HL-60 (cell line): ENCODE results near the gene ENPP7.

Experiments
- DNase-seq, 2 experiments: peaks; one replicate each; pipeline ENCODE4 v3.0.0-alpha.2; 2010 to 2020; ENCODE audit warnings: low read depth in 1 of 2, low spot score in 1 of 2
- H3K27ac ChIP-seq: fragments of 250-450 bp; sonication (Bioruptor Pico); replicated peaks from 2 replicates; pipeline ENCODE4 v1.5.1; 2020; ENCODE audit warnings: mild to moderate bottlenecking, moderate library complexity
- H3K27me3 ChIP-seq: fragments of 250-450 bp; sonication (Bioruptor Pico); 2 replicates; pipeline ENCODE4 v1.5.1; 2021; ENCODE audit warnings: mild to moderate bottlenecking, moderate library complexity; ENCODE audit not compliant: insufficient read depth, poor library complexity, severe bottlenecking
- H3K4me3 ChIP-seq: replicated peaks from 2 replicates; pipeline ENCODE4 v1.5.1; 2011; ENCODE audit warnings: mild to moderate bottlenecking, control low read depth, low read length; ENCODE audit not compliant: insufficient read depth
- CTCF ChIP-seq: IDR thresholded peaks from one replicate; pipeline ENCODE4 v1.5.1; 2011; ENCODE audit warnings: low read length, control low read depth, inconsistent platforms; ENCODE audit not compliant: insufficient read depth
- GABPA ChIP-seq: IDR thresholded peaks from 2 replicates; pipeline ENCODE4 v1.6.1; 2012; ENCODE audit warnings: low read depth
- POLR2AphosphoS5 ChIP-seq: IDR thresholded peaks from 2 replicates; pipeline ENCODE4 v1.6.1; 2012; ENCODE audit warnings: low read depth
- REST ChIP-seq: IDR thresholded peaks from 2 replicates; pipeline ENCODE4 v1.6.1; 2012; ENCODE audit warnings: low read depth; ENCODE audit not compliant: insufficient replicate concordance
- SPI1 ChIP-seq: IDR thresholded peaks from 2 replicates; pipeline ENCODE4 v1.6.1; 2012; ENCODE audit warnings: low read depth, mild to moderate bottlenecking, borderline replicate concordance

ENPP7 gene

GRCh38 chr17:79686476-79686875 lies 44.3 kb upstream of the ENPP7 start:
- H3K27me3 ChIP-seq, result no peaks in the 10 kb centered on the region
- DNase-seq, result no peak
- H3K27ac ChIP-seq, result no peak overlapping the region
- H3K4me3 ChIP-seq, result no peak overlapping the region
- TF ChIP-seq CTCF (no peak), GABPA (no peak), SPI1 (no peak), POLR2AphosphoS5 (no peak), REST (no peak)

GRCh38 chr17:79690466-79690865 lies 40.3 kb upstream of the ENPP7 start:
- H3K4me3 ChIP-seq, result no peak overlapping the region
- H3K27me3 ChIP-seq, result peaks cover 1% of the 10 kb centered on the region
- TF ChIP-seq CTCF (no peak), GABPA (no peak), POLR2AphosphoS5 (no peak), REST (no peak), SPI1 (no peak)
- DNase-seq, result no peak
- H3K27ac ChIP-seq, result no peak overlapping the region

- DNase-seq, result no peak
- TF ChIP-seq GABPA (no peak), REST (no peak), CTCF (no peak), POLR2AphosphoS5 (no peak), SPI1 (no peak)
- no peak overlapping the region for H3K27ac ChIP-seq
- peaks cover 5% of the 10 kb centered on the region for H3K27me3 ChIP-seq
- H3K4me3 ChIP-seq, result no peak overlapping the region
Observed at GRCh38 chr17:79690988-79691836, 39.5 kb upstream of the ENPP7 start.
